HCT116 (cell line): ENCODE measurements around the gene CRELD2. TPM values are rescaled to one million over a fixed set of nuclear protein-coding genes. Genes with fewer than 3 reads are reported as not detected.

Experiments used
- ATAC-seq: fragments of 200-7000 bp; cut with Tn5 transposase; 2 replicates; pipeline ENCODE4 v1.9.1; 2020; ENCODE audit warnings: mild to moderate bottlenecking, moderate library complexity
- BruUV-seq: library from RNA; stranded (reverse); fragments of 400-500 nt; replicated peaks from 2 replicates; lab custom pipeline; 2021; lab: Mats Ljungman, UMichigan
- CTCF ChIA-PET: fragments of 300-600 bp; sonication (Branson Sonifier 250); formaldehyde crosslinking; loops from one replicate; lab custom pipeline; 2021; ENCODE audit warnings: antibody characterized with exemption; lab: Charles Lee
- POLR2A ChIA-PET: fragments of 300-600, 350-600 bp; sonication (Branson Sonifier 250); formaldehyde crosslinking; loops from one replicate; lab custom pipeline; 2021; ENCODE audit warnings: antibody characterized with exemption; lab: Charles Lee
- RAD21 ChIA-PET, 2 experiments: fragments of 300-600 bp; sonication (Branson Sonifier 250); formaldehyde crosslinking; loops; one replicate each; lab custom pipeline; 2023; ENCODE audit warnings: low total read pairs in 2 of 2; ENCODE audit not compliant: uncharacterized antibody in 2 of 2, unreplicated experiment in 2 of 2, low non-redundant PET in 1 of 2; lab: Charles Lee
- DNase-seq: peaks from one replicate; pipeline ENCODE4 v3.0.0-alpha.2; 2010; ENCODE audit warnings: low read depth, low spot score
- H2AFZ ChIP-seq: fragments of 200-600 bp; shearing (Covaris generic), sonication (generic); 2 replicates; pipeline ENCODE4 v1.6.1; 2017; ENCODE audit warnings: low read depth, mixed run types, mixed read lengths, antibody characterized with exemption, low read length; ENCODE audit not compliant: poor library complexity, severe bottlenecking
- H3K27ac ChIP-seq: 2 replicates; pipeline ENCODE4 v1.5.1; 2012; ENCODE audit warnings: low read depth, low read length
- H3K27me3 ChIP-seq: fragments of 200-600 bp; sonication (generic); 2 replicates; pipeline ENCODE4 v1.6.1; 2016; ENCODE audit warnings: mixed run types, low read length, mixed read lengths; ENCODE audit not compliant: insufficient read depth
- H3K36me3 ChIP-seq, 2 experiments: fragments of 200-500 bp in 1 of 2; fragments of 200-600 bp in 1 of 2; sonication (Bioruptor generic) in 1 of 2; sonication (generic) in 1 of 2; 2 replicates each; pipeline versions ENCODE4 v1.5.1 to v1.6.1; 2014 to 2016; ENCODE audit warnings: low read length in 2 of 2, inconsistent platforms in 1 of 2, mixed read lengths in 1 of 2, mixed run types in 1 of 2; ENCODE audit not compliant: insufficient read depth in 2 of 2, control insufficient read depth in 1 of 2
- H3K4me1 ChIP-seq, 2 experiments: fragments of 200-600 bp in 1 of 2; sonication (generic) in 1 of 2; 2 replicates each; pipeline versions ENCODE4 v1.5.1 to v1.6.1; 2012 to 2017; ENCODE audit warnings: low read length in 2 of 2, inconsistent platforms in 1 of 2, mild to moderate bottlenecking in 1 of 2, mixed read lengths in 1 of 2, mixed run types in 1 of 2, moderate library complexity in 1 of 2; ENCODE audit not compliant: insufficient read depth in 2 of 2, control insufficient read depth in 1 of 2
- H3K4me2 ChIP-seq: fragments of 200-600 bp; sonication (generic); 2 replicates; pipeline ENCODE4 v1.6.1; 2017; ENCODE audit warnings: mixed run types, low read length, mixed read lengths
- H3K4me3 ChIP-seq, 2 experiments: fragments of 200-600 bp in 1 of 2; sonication (generic) in 1 of 2; replicated peaks in 1 of 2; 2 replicates each; pipeline ENCODE4 v1.5.1; 2011 to 2016; ENCODE audit warnings: low read length in 2 of 2, control low read depth in 1 of 2, low read depth in 1 of 2, mild to moderate bottlenecking in 1 of 2, mixed read lengths in 1 of 2, mixed run types in 1 of 2
- H3K79me2 ChIP-seq: fragments of 200-600 bp; sonication (generic); 2 replicates; pipeline ENCODE4 v1.6.1; 2017; ENCODE audit warnings: mild to moderate bottlenecking, mixed run types, low read length, moderate library complexity, mixed read lengths; ENCODE audit not compliant: insufficient read depth
- H3K9ac ChIP-seq: fragments of 200-600 bp; sonication (generic); 2 replicates; pipeline ENCODE4 v1.6.1; 2016; ENCODE audit warnings: low read length, mixed read lengths
- H3K9me2 ChIP-seq: fragments of 200-600 bp; sonication (generic), shearing (Covaris generic); 2 replicates; pipeline ENCODE4 v1.6.1; 2017; ENCODE audit warnings: mixed run types, mild to moderate bottlenecking, moderate library complexity; ENCODE audit not compliant: insufficient read depth
- H3K9me3 ChIP-seq, 2 experiments: fragments of 200-500 bp in 1 of 2; fragments of 200-600 bp in 1 of 2; sonication (Bioruptor generic) in 1 of 2; sonication (generic) in 1 of 2; 2 replicates each; pipeline ENCODE4 v1.6.1; 2014 to 2017; ENCODE audit warnings: low read length in 2 of 2, mixed read lengths in 2 of 2, inconsistent platforms in 1 of 2, low read depth in 1 of 2, mild to moderate bottlenecking in 1 of 2, mixed run types in 1 of 2, moderate library complexity in 1 of 2; ENCODE audit not compliant: control insufficient read depth in 1 of 2, insufficient read depth in 1 of 2
- H4K20me1 ChIP-seq: fragments of 200-600 bp; sonication (generic), shearing (Covaris generic); 2 replicates; pipeline ENCODE4 v1.6.1; 2017; ENCODE audit warnings: mixed run types, mild to moderate bottlenecking, moderate library complexity; ENCODE audit not compliant: insufficient read depth
- CEBPB ChIP-seq: IDR thresholded peaks from 2 replicates; pipeline ENCODE4 v1.6.1; 2012; ENCODE audit warnings: low read depth
- CTCF ChIP-seq, 3 experiments: fragments of 200-600 bp in 1 of 3; sonication (generic) in 1 of 3; IDR thresholded peaks in 2 of 3; conservative IDR thresholded peaks in 1 of 3; 2 replicates each; pipeline ENCODE4 v1.5.1; 2012 to 2017; ENCODE audit warnings: low read depth in 2 of 3, low read length in 2 of 3, antibody characterized with exemption in 1 of 3, borderline replicate concordance in 1 of 3, control low read depth in 1 of 3, mild to moderate bottlenecking in 1 of 3, mixed read lengths in 1 of 3, mixed run types in 1 of 3, moderate library complexity in 1 of 3; ENCODE audit not compliant: insufficient read depth in 1 of 3
- FOSL1 ChIP-seq: IDR thresholded peaks from 2 replicates; pipeline ENCODE4 v1.6.1; 2012; ENCODE audit warnings: low read depth
- TCF7L2 ChIP-seq: IDR thresholded peaks from 2 replicates; pipeline ENCODE4 v1.7.0; 2011; ENCODE audit warnings: borderline replicate concordance, inconsistent platforms; ENCODE audit not compliant: insufficient read depth, insufficient read length; ENCODE audit errors: extremely low read depth
- intact Hi-C: fragments of 100-400 bp; cut with micrococcal nuclease; formaldehyde crosslinking; loops from 2 replicates; pipeline ENCODE4 v1.10.0; 2022
- total RNA-seq: library from RNA; stranded (reverse); gene quantifications from one replicate; pipeline ENCODE4 v1.2.1, GENCODE V29; 2021; ENCODE audit not compliant: unreplicated experiment

The CRELD2 gene
- total RNA-seq, 1 experiment from 2014 or later = 45.8 TPM

- ATAC-seq = no peak
- Histone ChIP-seq H3K79me2 (no peaks in the 10 kb centered on the region), H3K27ac (no peak overlapping the region), H3K4me1 (peaks cover 30 to 49% of the 10 kb centered on the region in 2 experiments), H3K36me3 (no peaks in the 10 kb centered on the region), H3K9me3 (no peaks in the 10 kb centered on the region), H3K9me2 (no peaks in the 10 kb centered on the region), H4K20me1 (no peaks in the 10 kb centered on the region), H2AFZ (no peak overlapping the region), H3K4me2 (0 out of 2 replicates have a peak overlapping the region, but pooled peaks have one; percentile 73), H3K27me3 (no peaks in the 10 kb centered on the region), H3K4me3 (no peak overlapping the region), H3K9ac (no peak overlapping the region)
- intact Hi-C loops = loop anchor here (10.0 kb wide), 1 partner anchor 269 kb away; the partner anchor contains the start of gene SELENOO
- RAD21 ChIA-PET = interaction anchor here in 1 of 2 experiments (0.8 kb wide), 1 partner anchor 24 kb away, joined by 3 read pairs; no protein-coding TSS in a partner anchor
- POLR2A ChIA-PET = interaction anchor here (0.8 to 1.0 kb wide), 3 partner anchors 24 to 95 kb away, joined by 3 to 4 read pairs (median 3); no protein-coding TSS in a partner anchor
- TF ChIP-seq FOSL1 = no peak
- TF ChIP-seq CTCF (IDR thresholded peaks at IDR 0.05 in 2 of 3, conservative IDR thresholded peaks at IDR 0.05 in 1 of 3; ENCODE audit: borderline replicate concordance in 1 of 3, insufficient read depth in 1 of 3, low read depth in 2 of 3, low read length in 2 of 3) = no peak
- no peak for TF ChIP-seq TCF7L2
- TF ChIP-seq CEBPB = no peak
- CTCF ChIA-PET = interaction anchor here (2.8 kb wide), 1 partner anchor 95 kb away, joined by 18 read pairs; no protein-coding TSS in a partner anchor
- DNase-seq = no peak
- BruUV-seq = no TSS peak
Observed at GRCh38 chr22:49935561-49935960, 17.1 kb downstream of the CRELD2 start.
